HepG2 (cell line): ENCODE measurements around the gene ESYT3. TPM values are rescaled to one million over a fixed set of nuclear protein-coding genes. Genes with fewer than 3 reads are reported as not detected.
A peak's percentile ranks its signal among the peaks of the same experiment; 100 is the strongest.

ENCODE experiments used
- EP300 ChIP-seq, 3 experiments: sonication (generic) in 1 of 3; formaldehyde crosslinking in 1 of 3; IDR thresholded peaks; 2 replicates each; pipeline versions ENCODE4 v1.5.1 to v1.6.1; 2011 to 2020; ENCODE audit warnings: low read depth in 2 of 3, low read length in 2 of 3, borderline replicate concordance in 1 of 3, improper control_type of control experiment in 1 of 3, mild to moderate bottlenecking in 1 of 3, missing genetic modification reagents in 1 of 3, moderate library complexity in 1 of 3
- GPBP1L1 ChIP-seq: sonication (generic); formaldehyde crosslinking; IDR thresholded peaks from 2 replicates; pipeline ENCODE4 v1.5.0; 2020; ENCODE audit warnings: mild to moderate bottlenecking, missing genetic modification reagents
- MAZ ChIP-seq, 2 experiments: sonication (generic) in 1 of 2; formaldehyde crosslinking in 1 of 2; IDR thresholded peaks; 2 replicates each; pipeline versions ENCODE4 v1.5.0 to v1.6.1; 2012 to 2020; ENCODE audit warnings: low read depth in 2 of 2, mild to moderate bottlenecking in 2 of 2, borderline replicate concordance in 1 of 2, improper control_type of control experiment in 1 of 2, low read length in 1 of 2, missing genetic modification reagents in 1 of 2, moderate library complexity in 1 of 2
- MBD4 ChIP-seq: IDR thresholded peaks from 2 replicates; pipeline ENCODE4 v1.6.1; 2012; ENCODE audit warnings: low read length, inconsistent platforms, borderline replicate concordance
- SP140L ChIP-seq: sonication (generic); formaldehyde crosslinking; IDR thresholded peaks from 2 replicates; pipeline ENCODE4 v1.4.0; 2020; ENCODE audit warnings: missing genetic modification reagents, borderline replicate concordance
- TCF7 ChIP-seq: sonication (generic); IDR thresholded peaks from 2 replicates; pipeline ENCODE4 v1.6.1; 2016; ENCODE audit warnings: antibody characterized with exemption, low read depth
- ZNF788 ChIP-seq: sonication (generic); formaldehyde crosslinking; IDR thresholded peaks from 2 replicates; pipeline ENCODE4 v1.5.0; 2020; ENCODE audit warnings: mild to moderate bottlenecking, missing genetic modification reagents, borderline replicate concordance
- ZNF883 ChIP-seq: sonication (generic); formaldehyde crosslinking; IDR thresholded peaks from 2 replicates; pipeline ENCODE4 v1.5.1; 2020; ENCODE audit warnings: mild to moderate bottlenecking, missing genetic modification reagents; ENCODE audit errors: not compliant biosample characterization
- ZSCAN21 ChIP-seq: sonication (generic); formaldehyde crosslinking; IDR thresholded peaks from 2 replicates; pipeline ENCODE4 v1.8.0; 2022; ENCODE audit warnings: mild to moderate bottlenecking, missing genetic modification reagents, moderate library complexity, borderline replicate concordance
- ZUFSP ChIP-seq: sonication (generic); formaldehyde crosslinking; IDR thresholded peaks from 2 replicates; pipeline ENCODE4 v1.9.0; 2021; ENCODE audit warnings: missing genetic modification reagents, mild to moderate bottlenecking, borderline replicate concordance
- polyA plus RNA-seq, 8 experiments: library from polyadenylated mRNA; depleted of rRNA in 3 of 8; stranded (reverse) in 7 of 8; unstranded in 1 of 8; fragments of >200 nt; fragmentation: Illumina TruSeq in 4 of 8; extraction: Trizol in 4 of 8; gene quantifications; 2 replicates each; pipeline versions ENCODE4 v1.2.1 to v1.2.3, GENCODE V29; 2011 to 2016; ENCODE audit warnings: low read depth in 4 of 8, missing spikeins in 1 of 8, mixed read lengths in 1 of 8; ENCODE audit not compliant: insufficient read depth in 1 of 8
- total RNA-seq, 5 experiments: library from RNA; depleted of rRNA; stranded (reverse); fragments of >200 nt; fragmentation: Illumina TruSeq; extraction: Trizol; gene quantifications; 2 replicates each; pipeline ENCODE4 v1.2.3, GENCODE V29; 2016; ENCODE audit warnings: low read depth in 1 of 5
- TF ChIP-seq, protein P1 (sequence below): IDR thresholded peaks from 2 replicates; pipeline ENCODE4 v1.6.1; 2016; ENCODE audit warnings: low read depth, missing genetic modification reagents, missing compliant biosample characterization
- TF ChIP-seq, protein P2 (sequence below): sonication (generic); formaldehyde crosslinking; IDR thresholded peaks from 2 replicates; pipeline ENCODE4 v1.4.0; 2020; ENCODE audit warnings: missing genetic modification reagents, borderline replicate concordance
- TF ChIP-seq, protein P3 (sequence below): sonication (generic); formaldehyde crosslinking; IDR thresholded peaks from 2 replicates; pipeline ENCODE4 v1.5.0; 2020; ENCODE audit warnings: missing genetic modification reagents, mild to moderate bottlenecking, borderline replicate concordance

The ESYT3 gene
- total and polyA plus RNA-seq, 2 of the 13 experiments (the other 11 are each of a cell fraction or from before 2014, with no cell fraction given), result 1.5 to 4.1 TPM

GRCh38 chr3:138399766-138400165 is 34.6 kb upstream of the ESYT3 start (continued):
- TF ChIP-seq ZUFSP (CRISPR knock-in tag), result no peak
- no peak for TF ChIP-seq GPBP1L1 (CRISPR knock-in tag)
- TF ChIP-seq TCF7, result peak; percentile 54
- TF ChIP-seq SP140L, result no peak
- TF ChIP-seq, protein P1, sequence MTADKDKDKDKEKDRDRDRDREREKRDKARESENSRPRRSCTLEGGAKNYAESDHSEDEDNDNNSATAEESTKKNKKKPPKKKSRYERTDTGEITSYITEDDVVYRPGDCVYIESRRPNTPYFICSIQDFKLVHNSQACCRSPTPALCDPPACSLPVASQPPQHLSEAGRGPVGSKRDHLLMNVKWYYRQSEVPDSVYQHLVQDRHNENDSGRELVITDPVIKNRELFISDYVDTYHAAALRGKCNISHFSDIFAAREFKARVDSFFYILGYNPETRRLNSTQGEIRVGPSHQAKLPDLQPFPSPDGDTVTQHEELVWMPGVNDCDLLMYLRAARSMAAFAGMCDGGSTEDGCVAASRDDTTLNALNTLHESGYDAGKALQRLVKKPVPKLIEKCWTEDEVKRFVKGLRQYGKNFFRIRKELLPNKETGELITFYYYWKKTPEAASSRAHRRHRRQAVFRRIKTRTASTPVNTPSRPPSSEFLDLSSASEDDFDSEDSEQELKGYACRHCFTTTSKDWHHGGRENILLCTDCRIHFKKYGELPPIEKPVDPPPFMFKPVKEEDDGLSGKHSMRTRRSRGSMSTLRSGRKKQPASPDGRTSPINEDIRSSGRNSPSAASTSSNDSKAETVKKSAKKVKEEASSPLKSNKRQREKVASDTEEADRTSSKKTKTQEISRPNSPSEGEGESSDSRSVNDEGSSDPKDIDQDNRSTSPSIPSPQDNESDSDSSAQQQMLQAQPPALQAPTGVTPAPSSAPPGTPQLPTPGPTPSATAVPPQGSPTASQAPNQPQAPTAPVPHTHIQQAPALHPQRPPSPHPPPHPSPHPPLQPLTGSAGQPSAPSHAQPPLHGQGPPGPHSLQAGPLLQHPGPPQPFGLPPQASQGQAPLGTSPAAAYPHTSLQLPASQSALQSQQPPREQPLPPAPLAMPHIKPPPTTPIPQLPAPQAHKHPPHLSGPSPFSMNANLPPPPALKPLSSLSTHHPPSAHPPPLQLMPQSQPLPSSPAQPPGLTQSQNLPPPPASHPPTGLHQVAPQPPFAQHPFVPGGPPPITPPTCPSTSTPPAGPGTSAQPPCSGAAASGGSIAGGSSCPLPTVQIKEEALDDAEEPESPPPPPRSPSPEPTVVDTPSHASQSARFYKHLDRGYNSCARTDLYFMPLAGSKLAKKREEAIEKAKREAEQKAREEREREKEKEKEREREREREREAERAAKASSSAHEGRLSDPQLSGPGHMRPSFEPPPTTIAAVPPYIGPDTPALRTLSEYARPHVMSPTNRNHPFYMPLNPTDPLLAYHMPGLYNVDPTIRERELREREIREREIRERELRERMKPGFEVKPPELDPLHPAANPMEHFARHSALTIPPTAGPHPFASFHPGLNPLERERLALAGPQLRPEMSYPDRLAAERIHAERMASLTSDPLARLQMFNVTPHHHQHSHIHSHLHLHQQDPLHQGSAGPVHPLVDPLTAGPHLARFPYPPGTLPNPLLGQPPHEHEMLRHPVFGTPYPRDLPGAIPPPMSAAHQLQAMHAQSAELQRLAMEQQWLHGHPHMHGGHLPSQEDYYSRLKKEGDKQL, result peak; percentile 88; the same call in 1 of the 2 replicates
- no peak for TF ChIP-seq MAZ (IDR thresholded peaks at IDR 0.05; ENCODE audit: borderline replicate concordance, low read depth, low read length)
- TF ChIP-seq MAZ (CRISPR knock-in tag; IDR thresholded peaks at IDR 0.05; ENCODE audit: low read depth), result no peak
- TF ChIP-seq, protein P2, sequence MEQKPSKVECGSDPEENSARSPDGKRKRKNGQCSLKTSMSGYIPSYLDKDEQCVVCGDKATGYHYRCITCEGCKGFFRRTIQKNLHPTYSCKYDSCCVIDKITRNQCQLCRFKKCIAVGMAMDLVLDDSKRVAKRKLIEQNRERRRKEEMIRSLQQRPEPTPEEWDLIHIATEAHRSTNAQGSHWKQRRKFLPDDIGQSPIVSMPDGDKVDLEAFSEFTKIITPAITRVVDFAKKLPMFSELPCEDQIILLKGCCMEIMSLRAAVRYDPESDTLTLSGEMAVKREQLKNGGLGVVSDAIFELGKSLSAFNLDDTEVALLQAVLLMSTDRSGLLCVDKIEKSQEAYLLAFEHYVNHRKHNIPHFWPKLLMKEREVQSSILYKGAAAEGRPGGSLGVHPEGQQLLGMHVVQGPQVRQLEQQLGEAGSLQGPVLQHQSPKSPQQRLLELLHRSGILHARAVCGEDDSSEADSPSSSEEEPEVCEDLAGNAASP (CRISPR knock-in tag), result peak; percentile 79; the same call in 1 of the 2 replicates
- no peak for TF ChIP-seq MBD4
- no peak for TF ChIP-seq ZNF883 (CRISPR knock-in tag)
- TF ChIP-seq, protein P3, sequence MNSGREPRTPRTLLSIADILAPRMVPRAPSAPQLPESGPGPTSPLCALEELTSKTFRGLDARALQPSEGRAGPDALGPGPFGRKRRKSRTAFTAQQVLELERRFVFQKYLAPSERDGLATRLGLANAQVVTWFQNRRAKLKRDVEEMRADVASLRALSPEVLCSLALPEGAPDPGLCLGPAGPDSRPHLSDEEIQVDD (CRISPR knock-in tag), result no peak
- peak in 1 of 2 experiments; percentile 73; a peak in 1 of 4 replicates for TF ChIP-seq EP300 (IDR thresholded peaks at IDR 0.05; ENCODE audit: low read depth in 2 of 2, low read length in 2 of 2)
- TF ChIP-seq EP300 (CRISPR knock-in tag; IDR thresholded peaks at IDR 0.05; ENCODE audit: borderline replicate concordance), result no peak
- TF ChIP-seq ZNF788 (CRISPR knock-in tag), result no peak
- TF ChIP-seq ZSCAN21 (CRISPR knock-in tag), result no peak
